Transverse colon (tissue), 4 donors: ENCODE measurements around the gene GJE1. TPM values are rescaled to one million over a fixed set of nuclear protein-coding genes. Genes with fewer than 3 reads are reported as not detected.

Experiments
- DNase-seq: peaks from one replicate; pipeline ENCODE4 v3.0.0-alpha.2; 2019
- H3K27ac ChIP-seq, 4 donors: fragments of 200-600 bp; sonication (generic); 2 replicates each; pipeline ENCODE4 v1.5.1; 2016 to 2018; ENCODE audit warnings: inconsistent platforms in 4 of 4
- H3K27me3 ChIP-seq: fragments of 200-600 bp; sonication (generic); 2 replicates; pipeline ENCODE4 v1.5.1; 2017; ENCODE audit warnings: inconsistent platforms
- H3K36me3 ChIP-seq, 4 donors: fragments of 200-600 bp; sonication (generic); 2 replicates each; pipeline ENCODE4 v1.5.1; 2017 to 2019; ENCODE audit warnings: inconsistent platforms in 4 of 4
- H3K4me1 ChIP-seq, 4 donors: fragments of 200-600 bp; sonication (generic); 2 replicates each; pipeline ENCODE4 v1.5.1; 2017 to 2020; ENCODE audit warnings: inconsistent platforms in 4 of 4
- H3K4me3 ChIP-seq, 4 donors: fragments of 200-600 bp; sonication (generic); 1 replicate in 1 of 4; 2 replicates in 3 of 4; pipeline versions ENCODE4 v1.5.1 to v1.6.1; 2017 to 2019; ENCODE audit warnings: inconsistent platforms in 4 of 4
- H3K9me3 ChIP-seq, 2 donors: fragments of 200-600 bp; sonication (generic); 2 replicates each; pipeline ENCODE4 v1.5.1; 2017 to 2019; ENCODE audit warnings: inconsistent platforms in 2 of 2
- EP300 ChIP-seq: sonication (generic); formaldehyde crosslinking; IDR thresholded peaks from one replicate; pipeline ENCODE4 v1.6.1; 2017; ENCODE audit warnings: antibody characterized with exemption, low read depth
- POLR2A ChIP-seq: fragments of 450-650 bp; IDR thresholded peaks from one replicate; pipeline ENCODE4 v1.6.1; 2016; ENCODE audit warnings: antibody characterized with exemption, mild to moderate bottlenecking, moderate library complexity
- POLR2AphosphoS5 ChIP-seq, 3 donors: sonication (generic); formaldehyde crosslinking; IDR thresholded peaks; one replicate each; pipeline ENCODE4 v1.6.1; 2016; ENCODE audit warnings: antibody characterized with exemption in 3 of 3
- WGBS, 2 donors: methylation state at CpG; one replicate each; pipeline ENCODE4 v1.1.5; 2018; ENCODE audit warnings: low coverage in 1 of 2; 5-methylcytosine and 5-hydroxymethylcytosine counted together
- in situ Hi-C, 4 donors: fragments of 200-750 bp; cut with MboI; loops; one replicate each; pipeline versions ENCODE4 v1.15.0 to v1.15.1; 2017; ENCODE audit warnings: low sequenced_read_pairs in 3 of 4, low pct_ligation_motif_present in 1 of 4, low pct_unique_long_range_greater_than_20kb in 1 of 4
- intact Hi-C: fragments of 100-400 bp; cut with DNase I; formaldehyde crosslinking; loops from one replicate; pipeline ENCODE4 v1.15.1; 2023; ENCODE audit warnings: low total_unique reads
- total RNA-seq, 4 donors: library from RNA; depleted of rRNA; stranded (reverse); fragments of >200 nt; gene quantifications; one replicate each; pipeline ENCODE4 v1.1.0, GENCODE V29; 2016
- TF ChIP-seq, protein P1 (sequence below), 5 experiments: fragments of 200-600 bp in 3 of 5; fragments of 450-650 bp in 2 of 5; sonication (generic) in 3 of 5; IDR thresholded peaks; 1 replicate in 2 of 5; 2 replicates in 3 of 5; pipeline ENCODE4 v1.5.1; 2016 to 2017; ENCODE audit warnings: antibody characterized with exemption in 5 of 5, inconsistent platforms in 3 of 5, mild to moderate bottlenecking in 2 of 5, moderate library complexity in 1 of 5

GJE1 gene
- total RNA-seq, 4 donors from 2014 or later = not detected

DNA sequence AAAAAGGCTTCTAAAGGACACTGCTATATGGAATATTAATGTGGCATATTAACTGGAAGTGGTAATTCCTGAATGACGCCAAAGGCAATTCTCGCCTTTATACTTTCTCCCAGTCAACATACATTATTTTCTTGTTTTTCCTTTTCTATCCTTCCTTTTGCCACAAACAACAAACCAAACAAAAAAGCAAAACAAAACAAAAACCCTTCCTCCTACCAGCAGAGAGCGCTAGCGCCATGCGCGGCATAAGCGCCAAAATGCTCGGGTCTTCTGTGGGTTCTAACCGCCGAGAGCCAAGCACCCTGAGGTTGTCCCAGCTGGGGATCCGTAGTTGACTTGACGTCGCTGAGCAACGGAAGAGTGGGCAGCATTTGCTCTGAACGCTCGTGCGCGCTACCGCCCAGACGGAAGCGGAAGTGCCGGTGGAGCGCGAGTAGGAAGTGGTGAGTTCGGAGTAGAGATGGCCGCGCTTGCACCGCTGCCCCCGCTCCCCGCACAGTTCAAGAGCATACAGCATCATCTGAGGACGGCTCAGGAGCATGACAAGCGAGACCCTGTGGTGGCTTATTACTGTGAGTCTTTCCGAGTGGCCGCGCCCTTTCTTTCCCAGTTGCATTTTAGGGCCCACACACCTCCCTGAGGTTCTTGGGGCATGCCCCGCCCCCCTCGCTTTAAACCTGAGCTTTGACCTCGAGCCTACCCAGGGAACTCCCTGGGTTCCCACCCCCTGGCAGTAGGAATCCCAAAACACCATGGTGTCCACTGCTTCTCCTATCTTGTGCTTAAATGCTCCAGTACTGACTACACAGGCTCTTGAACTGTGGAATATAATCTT lies 14.3 kb downstream of the GJE1 start, which contains the start of the genes NMBR and VTA1:
TSS of gene NMBR (minus strand) at position 295 of the 835 bp plus-strand sequence. CDS start 58,464 bp downstream, outside the sequence.
TSS of gene VTA1 (plus strand) at position 436 of the 835 bp plus-strand sequence. CDS start at position 461, 25 bp downstream.
- intact Hi-C loops (no loop called here), in situ Hi-C loops (no loop called here)
- Histone ChIP-seq H3K4me1 (peaks cover 0 to 32% (median 22%) of the 10 kb centered on the region in 4 donors), H3K27ac (peak within 1 kb of the TSS; percentile 66 to 87 (median 75)), H3K36me3 (no peaks in the 10 kb centered on the region), H3K27me3 (no peaks in the 10 kb centered on the region), H3K9me3 (no peaks in the 10 kb centered on the region), H3K4me3 (peak within 1 kb of the TSS; percentile 53 to 90 (median 70))
- peak; percentile 42 for TF ChIP-seq POLR2A
- TF ChIP-seq, protein P1, sequence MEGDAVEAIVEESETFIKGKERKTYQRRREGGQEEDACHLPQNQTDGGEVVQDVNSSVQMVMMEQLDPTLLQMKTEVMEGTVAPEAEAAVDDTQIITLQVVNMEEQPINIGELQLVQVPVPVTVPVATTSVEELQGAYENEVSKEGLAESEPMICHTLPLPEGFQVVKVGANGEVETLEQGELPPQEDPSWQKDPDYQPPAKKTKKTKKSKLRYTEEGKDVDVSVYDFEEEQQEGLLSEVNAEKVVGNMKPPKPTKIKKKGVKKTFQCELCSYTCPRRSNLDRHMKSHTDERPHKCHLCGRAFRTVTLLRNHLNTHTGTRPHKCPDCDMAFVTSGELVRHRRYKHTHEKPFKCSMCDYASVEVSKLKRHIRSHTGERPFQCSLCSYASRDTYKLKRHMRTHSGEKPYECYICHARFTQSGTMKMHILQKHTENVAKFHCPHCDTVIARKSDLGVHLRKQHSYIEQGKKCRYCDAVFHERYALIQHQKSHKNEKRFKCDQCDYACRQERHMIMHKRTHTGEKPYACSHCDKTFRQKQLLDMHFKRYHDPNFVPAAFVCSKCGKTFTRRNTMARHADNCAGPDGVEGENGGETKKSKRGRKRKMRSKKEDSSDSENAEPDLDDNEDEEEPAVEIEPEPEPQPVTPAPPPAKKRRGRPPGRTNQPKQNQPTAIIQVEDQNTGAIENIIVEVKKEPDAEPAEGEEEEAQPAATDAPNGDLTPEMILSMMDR (IDR thresholded peaks at IDR 0.05) = peak; percentile 79 to 95 (median 85)
- TF ChIP-seq EP300 = peak; percentile 67
- TF ChIP-seq POLR2AphosphoS5 (IDR thresholded peaks at IDR 0.05) = peak; percentile 74 to 85 (median 84)
- 0 to 1% methylated on average over 11 to 38 of the region's 38 CpGs for WGBS, 2 donors
- DNase-seq = peak; percentile 98

DNA sequence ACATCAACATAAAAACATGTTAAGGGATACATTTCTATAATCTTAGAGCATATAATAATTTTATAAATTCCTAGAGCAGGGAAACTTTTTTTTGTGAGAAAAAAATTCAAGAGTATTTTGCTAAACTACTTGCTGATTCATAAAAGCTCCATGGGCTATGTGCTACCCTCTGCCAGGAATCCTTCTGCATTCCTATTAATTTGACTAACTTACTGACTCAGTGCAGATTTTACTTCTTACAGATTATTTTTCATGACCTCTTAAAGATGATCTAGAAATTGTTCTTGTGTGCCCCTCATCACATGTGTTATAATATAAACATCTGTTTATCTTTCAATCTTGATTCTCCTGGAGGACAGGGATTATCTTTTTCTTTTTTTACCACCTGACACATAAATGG lies 20.0 kb downstream of the GJE1 start:
- in situ Hi-C loops (loop anchor here in 3 of 4 donors (25.0 kb wide), 1 partner anchor 235 kb away; no protein-coding TSS in a partner anchor), intact Hi-C loops (no loop called here)
- Histone ChIP-seq H3K36me3 (no peaks in the 10 kb centered on the region), H3K4me1 (peaks cover 0 to 34% (median 21%) of the 10 kb centered on the region in 4 donors), H3K27ac (no peak overlapping the region), H3K9me3 (no peaks in the 10 kb centered on the region), H3K27me3 (no peaks in the 10 kb centered on the region), H3K4me3 (no peak overlapping the region)
- DNase-seq = no peak
- TF ChIP-seq POLR2A = no peak
- no peak for TF ChIP-seq POLR2AphosphoS5 (IDR thresholded peaks at IDR 0.05)
- no peak for TF ChIP-seq EP300
- TF ChIP-seq, protein P1 (IDR thresholded peaks at IDR 0.05) = no peak

DNA sequence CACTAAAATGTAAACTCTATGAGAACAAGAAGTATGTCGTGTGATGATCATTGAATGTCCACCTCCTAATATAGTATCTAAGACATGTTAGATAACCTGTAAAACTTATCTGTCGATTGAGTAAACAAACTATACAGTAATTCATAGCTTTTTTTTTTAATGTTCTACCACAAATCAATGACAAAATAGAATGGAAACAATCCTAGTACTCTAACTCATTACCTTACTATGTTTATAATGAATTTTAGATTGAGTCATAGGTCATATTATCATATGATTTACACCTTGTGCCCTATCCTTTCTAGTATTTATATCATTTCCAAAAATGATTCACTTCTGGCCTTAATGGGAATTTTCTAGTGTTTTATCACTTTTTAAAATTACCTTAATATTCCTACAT lies 20.5 kb downstream of the GJE1 start:
- H3K36me3 ChIP-seq = no peaks in the 10 kb centered on the region
- H3K27me3 ChIP-seq = no peaks in the 10 kb centered on the region
- in situ Hi-C loops (loop anchor here in 3 of 4 donors (25.0 kb wide), 1 partner anchor 234 kb away; no protein-coding TSS in a partner anchor), intact Hi-C loops (no loop called here)
- DNase-seq = no peak
- no peaks in the 10 kb centered on the region for H3K9me3 ChIP-seq
- H3K4me3 ChIP-seq = no peak overlapping the region
- TF ChIP-seq POLR2AphosphoS5 (IDR thresholded peaks at IDR 0.05) (no peak), POLR2A (no peak), EP300 (no peak)
- TF ChIP-seq, protein P1 (IDR thresholded peaks at IDR 0.05) = no peak
- peaks cover 0 to 29% (median 16%) of the 10 kb centered on the region in 4 donors for H3K4me1 ChIP-seq
- 72 to 84% methylated on average over 2 of the region's 2 CpGs for WGBS, 2 donors
- H3K27ac ChIP-seq = no peak overlapping the region

DNA sequence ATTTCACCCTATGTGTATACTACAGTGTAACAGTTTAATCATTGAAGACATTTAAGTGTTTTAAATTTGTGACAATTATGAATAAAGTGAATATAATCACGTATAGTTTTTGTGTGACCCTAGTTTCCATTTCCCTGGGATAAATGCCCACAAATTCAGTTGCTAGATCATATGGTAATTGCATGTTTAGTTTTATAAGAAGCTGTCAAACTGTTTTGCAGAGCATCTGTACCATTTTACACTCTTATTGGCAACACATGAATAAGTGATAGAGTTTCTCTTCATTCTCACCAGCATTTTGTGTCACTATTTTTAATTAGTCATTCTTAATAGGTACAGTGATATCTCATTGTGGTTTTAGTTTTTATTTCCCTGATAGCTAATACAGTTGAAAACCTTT lies 21.6 kb downstream of the GJE1 start:
- H3K4me1 ChIP-seq = peaks cover 0 to 18% (median 5%) of the 10 kb centered on the region in 4 donors
- intact Hi-C loops = no loop called here
- TF ChIP-seq POLR2A = no peak
- no peak for TF ChIP-seq EP300
- no peak for TF ChIP-seq POLR2AphosphoS5 (IDR thresholded peaks at IDR 0.05)
- TF ChIP-seq, protein P1 (IDR thresholded peaks at IDR 0.05) = no peak
- H3K27me3 ChIP-seq = no peaks in the 10 kb centered on the region
- H3K36me3 ChIP-seq = no peaks in the 10 kb centered on the region
- H3K9me3 ChIP-seq = no peaks in the 10 kb centered on the region
- H3K27ac ChIP-seq = no peak overlapping the region
- no peak overlapping the region for H3K4me3 ChIP-seq
- in situ Hi-C loops = loop anchor here in 3 of 4 donors (25.0 kb wide), 1 partner anchor 233 kb away; no protein-coding TSS in a partner anchor
- no peak for DNase-seq
- 75 to 82% methylated on average over 1 of the region's 1 CpG for WGBS, 2 donors
